ENCODE results near the gene PRRT3. TPM values are rescaled to one million over a fixed set of nuclear protein-coding genes. Genes with fewer than 3 reads are reported as not detected.

The PRRT3 gene
- total and polyA plus RNA-seq, 9 of the 15 experiments (the other 6 are each of a cell fraction or from before 2014, with no cell fraction given) = 0.06 to 1.9 (median 1.2) TPM

DNA sequence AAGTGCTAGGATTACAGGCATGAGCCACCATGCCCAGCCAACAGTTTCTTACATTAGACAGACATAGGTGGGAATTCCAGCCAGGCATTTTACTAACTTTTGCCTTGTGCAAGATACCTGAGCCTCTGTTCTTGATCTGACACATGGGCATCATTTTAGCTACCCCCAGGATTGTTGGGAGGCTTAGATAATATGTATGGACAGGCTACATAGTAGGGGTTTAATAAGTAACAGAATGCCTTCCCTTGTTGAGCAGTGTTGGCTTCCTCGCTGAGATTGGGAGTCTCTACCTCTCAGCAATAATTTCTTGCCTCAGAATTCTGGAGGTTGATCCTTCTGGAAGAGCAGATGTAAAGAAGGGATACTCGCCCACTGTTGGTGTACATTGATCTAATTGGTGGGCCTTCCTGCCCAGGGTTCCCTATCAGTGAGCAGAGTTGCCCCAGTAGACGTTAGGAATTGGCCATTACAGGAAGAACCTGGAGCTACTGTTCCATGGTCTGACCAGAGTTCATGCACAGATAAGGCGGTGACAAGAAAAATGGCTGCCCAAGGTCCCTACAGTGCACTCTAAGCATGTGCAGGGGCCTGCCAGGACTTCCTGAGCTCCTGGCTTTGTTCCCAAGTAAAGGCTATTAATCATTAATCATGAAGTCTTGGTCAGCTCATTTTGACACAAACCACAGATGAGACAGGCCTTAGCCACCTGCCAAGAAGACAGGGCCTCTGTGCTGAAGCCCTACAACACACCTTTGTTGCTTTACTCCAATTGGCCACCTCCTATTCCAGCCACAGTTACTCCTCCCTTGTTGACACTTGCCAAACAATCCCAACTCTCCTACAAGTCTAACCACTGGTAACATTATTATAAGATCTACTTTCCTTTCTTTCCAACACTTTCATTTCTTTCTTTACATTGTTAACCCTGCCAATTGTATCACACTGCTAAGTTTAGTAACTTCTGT lies 54.5 kb downstream of the PRRT3 start (continued):
- TF ChIP-seq SP1 (CRISPR knock-in tag; IDR thresholded peaks at IDR 0.05) = no peak
- TF ChIP-seq NEUROD1 (IDR thresholded peaks at IDR 0.05; ENCODE audit: borderline replicate concordance, low read depth, low read length, partially characterized antibody) = no peak
- peak; percentile 79; the same call in 1 of the 2 replicates for TF ChIP-seq BACH1 (tag; IDR thresholded peaks at IDR 0.05)
- TF ChIP-seq ZNF324 (CRISPR knock-in tag; IDR thresholded peaks at IDR 0.05) = no peak
- TF ChIP-seq BHLHE40 (IDR thresholded peaks at IDR 0.05; ENCODE audit: low read length) = peak; percentile 72
- no peak for TF ChIP-seq NFATC3 (IDR thresholded peaks at IDR 0.05)
- peak; percentile 54 for TF ChIP-seq DPF2 (IDR thresholded peaks at IDR 0.05)
- peak; percentile 36 for TF ChIP-seq CBFA2T2 (conservative IDR thresholded peaks at IDR 0.05)
- no peak for TF ChIP-seq CHCHD3 (CRISPR knock-in tag; IDR thresholded peaks at IDR 0.05)
- TF ChIP-seq, protein P1, sequence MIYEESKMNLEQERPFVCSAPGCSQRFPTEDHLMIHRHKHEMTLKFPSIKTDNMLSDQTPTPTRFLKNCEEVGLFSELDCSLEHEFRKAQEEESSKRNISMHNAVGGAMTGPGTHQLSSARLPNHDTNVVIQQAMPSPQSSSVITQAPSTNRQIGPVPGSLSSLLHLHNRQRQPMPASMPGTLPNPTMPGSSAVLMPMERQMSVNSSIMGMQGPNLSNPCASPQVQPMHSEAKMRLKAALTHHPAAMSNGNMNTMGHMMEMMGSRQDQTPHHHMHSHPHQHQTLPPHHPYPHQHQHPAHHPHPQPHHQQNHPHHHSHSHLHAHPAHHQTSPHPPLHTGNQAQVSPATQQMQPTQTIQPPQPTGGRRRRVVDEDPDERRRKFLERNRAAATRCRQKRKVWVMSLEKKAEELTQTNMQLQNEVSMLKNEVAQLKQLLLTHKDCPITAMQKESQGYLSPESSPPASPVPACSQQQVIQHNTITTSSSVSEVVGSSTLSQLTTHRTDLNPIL (CRISPR knock-in tag; IDR thresholded peaks at IDR 0.05) = no peak
- TF ChIP-seq TCF3 (CRISPR knock-in tag; IDR thresholded peaks at IDR 0.05) = peak; percentile 48; the same call in 1 of the 2 replicates
- TF ChIP-seq ZNF583 (CRISPR knock-in tag; IDR thresholded peaks at IDR 0.05) = peak; percentile 82; the same call in 1 of the 2 replicates
- TF ChIP-seq, protein P2, sequence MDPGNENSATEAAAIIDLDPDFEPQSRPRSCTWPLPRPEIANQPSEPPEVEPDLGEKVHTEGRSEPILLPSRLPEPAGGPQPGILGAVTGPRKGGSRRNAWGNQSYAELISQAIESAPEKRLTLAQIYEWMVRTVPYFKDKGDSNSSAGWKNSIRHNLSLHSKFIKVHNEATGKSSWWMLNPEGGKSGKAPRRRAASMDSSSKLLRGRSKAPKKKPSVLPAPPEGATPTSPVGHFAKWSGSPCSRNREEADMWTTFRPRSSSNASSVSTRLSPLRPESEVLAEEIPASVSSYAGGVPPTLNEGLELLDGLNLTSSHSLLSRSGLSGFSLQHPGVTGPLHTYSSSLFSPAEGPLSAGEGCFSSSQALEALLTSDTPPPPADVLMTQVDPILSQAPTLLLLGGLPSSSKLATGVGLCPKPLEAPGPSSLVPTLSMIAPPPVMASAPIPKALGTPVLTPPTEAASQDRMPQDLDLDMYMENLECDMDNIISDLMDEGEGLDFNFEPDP (CRISPR knock-in tag; IDR thresholded peaks at IDR 0.05) = no peak
- TF ChIP-seq, protein P3, sequence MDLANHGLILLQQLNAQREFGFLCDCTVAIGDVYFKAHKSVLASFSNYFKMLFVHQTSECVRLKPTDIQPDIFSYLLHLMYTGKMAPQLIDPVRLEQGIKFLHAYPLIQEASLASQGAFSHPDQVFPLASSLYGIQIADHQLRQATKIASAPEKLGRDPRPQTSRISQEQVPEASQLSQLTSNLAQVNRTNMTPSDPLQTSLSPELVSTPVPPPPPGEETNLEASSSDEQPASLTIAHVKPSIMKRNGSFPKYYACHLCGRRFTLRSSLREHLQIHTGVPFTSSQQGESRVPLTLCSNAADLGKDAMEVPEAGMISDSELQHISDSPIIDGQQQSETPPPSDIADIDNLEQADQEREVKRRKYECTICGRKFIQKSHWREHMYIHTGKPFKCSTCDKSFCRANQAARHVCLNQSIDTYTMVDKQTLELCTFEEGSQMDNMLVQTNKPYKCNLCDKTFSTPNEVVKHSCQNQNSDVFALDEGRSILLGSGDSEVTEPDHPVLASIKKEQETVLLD (IDR thresholded peaks at IDR 0.05) = no peak
- TF ChIP-seq ZNF445 (CRISPR knock-in tag; IDR thresholded peaks at IDR 0.05; ENCODE audit: low read depth) = no peak
- TF ChIP-seq GATAD2A (IDR thresholded peaks at IDR 0.05) = no peak
- no peak for TF ChIP-seq LARP7 (IDR thresholded peaks at IDR 0.05)
- TF ChIP-seq, protein P4, sequence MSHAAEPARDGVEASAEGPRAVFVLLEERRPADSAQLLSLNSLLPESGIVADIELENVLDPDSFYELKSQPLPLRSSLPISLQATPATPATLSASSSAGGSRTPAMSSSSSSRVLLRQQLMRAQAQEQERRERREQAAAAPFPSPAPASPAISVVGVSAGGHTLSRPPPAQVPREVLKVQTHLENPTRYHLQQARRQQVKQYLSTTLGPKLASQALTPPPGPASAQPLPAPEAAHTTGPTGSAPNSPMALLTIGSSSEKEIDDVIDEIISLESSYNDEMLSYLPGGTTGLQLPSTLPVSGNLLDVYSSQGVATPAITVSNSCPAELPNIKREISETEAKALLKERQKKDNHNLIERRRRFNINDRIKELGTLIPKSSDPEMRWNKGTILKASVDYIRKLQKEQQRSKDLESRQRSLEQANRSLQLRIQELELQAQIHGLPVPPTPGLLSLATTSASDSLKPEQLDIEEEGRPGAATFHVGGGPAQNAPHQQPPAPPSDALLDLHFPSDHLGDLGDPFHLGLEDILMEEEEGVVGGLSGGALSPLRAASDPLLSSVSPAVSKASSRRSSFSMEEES (CRISPR knock-in tag; IDR thresholded peaks at IDR 0.05) = no peak
- TF ChIP-seq TCF7 (IDR thresholded peaks at IDR 0.05; ENCODE audit: borderline replicate concordance) = no peak
- TF ChIP-seq ELF1 (tag; IDR thresholded peaks at IDR 0.05) = peak; percentile 82
- TF ChIP-seq ZNF41 (CRISPR knock-in tag; conservative IDR thresholded peaks at IDR 0.05) = 0 out of 2 replicates have a peak, but pooled peaks have one; percentile 27
- 0 out of 2 replicates have a peak, but pooled peaks have one; percentile 44 for TF ChIP-seq ZNF175 (CRISPR knock-in tag; IDR thresholded peaks at IDR 0.05; ENCODE audit: low read depth)
- TF ChIP-seq HNRNPUL1 (IDR thresholded peaks at IDR 0.05; ENCODE audit: low read length) = no peak
- TF ChIP-seq RBM34 (IDR thresholded peaks at IDR 0.05; ENCODE audit: borderline replicate concordance, insufficient read depth, low read length) = no peak
- no peak for TF ChIP-seq RFX5 (IDR thresholded peaks at IDR 0.05; ENCODE audit: low read depth, low read length)

Measured in K562 (cell line).